BJ (cell line): ENCODE data around the gene DYNLT2B. TPM values are rescaled to one million over a fixed set of nuclear protein-coding genes. Genes with fewer than 3 reads are reported as not detected.

ENCODE experiments used
- CTCF ChIA-PET: fragments of 350-600 bp; formaldehyde crosslinking; extraction: SDS; loops from one replicate; lab custom pipeline; 2021; ENCODE audit warnings: antibody characterized with exemption, inconsistent platforms; lab: Yijun Ruan, JAX
- POLR2A ChIA-PET: fragments of 300-600 bp; sonication (Branson Sonifier 250); formaldehyde crosslinking; extraction: SDS; loops from one replicate; lab custom pipeline; 2021; ENCODE audit warnings: antibody characterized with exemption; lab: Charles Lee
- DNase-seq: peaks from one replicate; pipeline ENCODE4 v3.0.0-alpha.2; 2011; ENCODE audit warnings: low read depth
- H3K27me3 ChIP-seq: 2 replicates; pipeline ENCODE4 v1.6.0; 2011; ENCODE audit warnings: low read length; ENCODE audit not compliant: control insufficient read depth, insufficient read depth
- H3K36me3 ChIP-seq: 2 replicates; pipeline ENCODE4 v1.5.1; 2011; ENCODE audit warnings: low read length; ENCODE audit not compliant: control insufficient read depth, insufficient read depth
- H3K4me3 ChIP-seq: 2 replicates; pipeline ENCODE4 v1.5.1; 2011; ENCODE audit warnings: low read depth, mild to moderate bottlenecking, control low read depth, low read length
- polyA plus RNA-seq: library from polyadenylated mRNA; depleted of rRNA; stranded (reverse); fragments of >200 nt; gene quantifications from 2 replicates; pipeline ENCODE4 v1.2.3, GENCODE V29; 2011
- TF ChIP-seq, protein P1 (sequence below): IDR thresholded peaks from 2 replicates; pipeline ENCODE4 v1.5.1; 2011; ENCODE audit warnings: low read depth, mild to moderate bottlenecking, control low read depth, inconsistent platforms, low read length, moderate library complexity; ENCODE audit not compliant: insufficient read depth

The DYNLT2B gene
- polyA plus RNA-seq, 1 experiment: 7.6 TPM

DNA sequence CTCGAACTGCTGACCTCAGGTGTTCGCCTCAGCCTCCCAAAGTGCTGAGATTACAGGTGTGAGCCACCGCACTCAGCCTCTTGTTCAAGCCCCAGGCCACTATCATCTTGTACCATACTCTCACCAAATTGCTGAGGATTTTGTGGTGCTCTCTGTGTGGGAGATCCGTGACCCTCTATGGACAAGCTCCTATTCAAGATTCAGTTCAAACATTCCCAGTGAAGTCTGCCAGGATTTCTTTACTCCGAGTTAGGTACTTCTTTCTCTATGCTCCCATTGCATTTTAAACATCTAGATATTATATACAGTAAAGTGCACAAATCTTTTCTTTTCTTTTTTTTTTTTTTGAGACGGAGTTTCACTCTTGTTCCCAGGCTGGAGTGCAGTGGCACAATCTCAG, 21.0 kb upstream of the DYNLT2B start:
- H3K27me3 ChIP-seq: no peaks in the 10 kb centered on the region
- H3K36me3 ChIP-seq: no peaks in the 10 kb centered on the region
- H3K4me3 ChIP-seq: no peak overlapping the region
- ChIA-PET POLR2A (no interaction called here), CTCF (interaction anchor here (0.8 to 1.5 kb wide), 2 partner anchors 10 to 14 kb away, joined by 3 to 4 read pairs; no protein-coding TSS in a partner anchor)
- no peak for DNase-seq
- TF ChIP-seq, protein P1, sequence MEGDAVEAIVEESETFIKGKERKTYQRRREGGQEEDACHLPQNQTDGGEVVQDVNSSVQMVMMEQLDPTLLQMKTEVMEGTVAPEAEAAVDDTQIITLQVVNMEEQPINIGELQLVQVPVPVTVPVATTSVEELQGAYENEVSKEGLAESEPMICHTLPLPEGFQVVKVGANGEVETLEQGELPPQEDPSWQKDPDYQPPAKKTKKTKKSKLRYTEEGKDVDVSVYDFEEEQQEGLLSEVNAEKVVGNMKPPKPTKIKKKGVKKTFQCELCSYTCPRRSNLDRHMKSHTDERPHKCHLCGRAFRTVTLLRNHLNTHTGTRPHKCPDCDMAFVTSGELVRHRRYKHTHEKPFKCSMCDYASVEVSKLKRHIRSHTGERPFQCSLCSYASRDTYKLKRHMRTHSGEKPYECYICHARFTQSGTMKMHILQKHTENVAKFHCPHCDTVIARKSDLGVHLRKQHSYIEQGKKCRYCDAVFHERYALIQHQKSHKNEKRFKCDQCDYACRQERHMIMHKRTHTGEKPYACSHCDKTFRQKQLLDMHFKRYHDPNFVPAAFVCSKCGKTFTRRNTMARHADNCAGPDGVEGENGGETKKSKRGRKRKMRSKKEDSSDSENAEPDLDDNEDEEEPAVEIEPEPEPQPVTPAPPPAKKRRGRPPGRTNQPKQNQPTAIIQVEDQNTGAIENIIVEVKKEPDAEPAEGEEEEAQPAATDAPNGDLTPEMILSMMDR: no peak

DNA sequence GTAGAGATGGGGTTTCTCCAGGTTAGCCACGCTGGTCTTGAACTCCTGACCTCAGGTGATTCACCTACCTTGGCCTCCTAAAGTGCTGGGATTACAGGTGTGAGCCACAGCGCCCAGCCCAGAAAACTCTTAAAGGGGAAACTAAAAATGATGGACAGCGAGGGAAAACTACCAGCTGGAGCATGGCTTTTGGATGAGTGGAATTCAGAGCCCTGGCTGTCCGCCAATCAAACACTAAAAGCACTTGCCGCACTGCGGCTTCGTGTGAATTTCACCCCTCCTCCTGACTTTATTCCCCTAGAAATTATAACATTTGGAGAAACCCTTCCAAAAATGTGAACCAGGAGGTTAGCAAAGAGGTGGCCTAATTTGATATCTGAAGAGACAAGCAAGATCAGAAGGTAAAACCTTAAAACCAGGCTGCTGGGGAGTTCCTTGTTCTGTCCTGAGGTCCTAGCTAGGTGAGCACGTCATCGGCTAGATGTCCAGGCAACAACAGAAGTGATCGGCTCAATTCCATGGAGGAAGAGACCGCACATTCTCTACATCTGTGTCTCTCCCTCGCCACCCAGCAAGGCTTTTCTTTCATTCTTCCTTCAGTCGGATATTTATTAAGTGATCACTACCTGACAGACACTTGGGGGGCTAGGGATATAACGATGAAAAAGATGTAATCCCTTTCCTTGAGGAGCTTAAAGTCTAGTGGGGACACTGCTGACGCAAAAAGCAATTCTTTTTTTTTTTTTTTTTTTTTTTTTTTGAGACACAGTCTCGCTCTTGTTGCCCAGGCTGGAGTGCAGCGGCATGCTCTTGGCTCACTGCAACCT, 18.5 kb upstream of the DYNLT2B start:
- no peak for DNase-seq
- CTCF ChIA-PET: no interaction called here
- no peaks in the 10 kb centered on the region for H3K36me3 ChIP-seq
- TF ChIP-seq, protein P1: no peak
- POLR2A ChIA-PET: interaction anchor here (0.6 kb wide), 1 partner anchor 25 kb away, joined by 5 read pairs; no protein-coding TSS in a partner anchor
- H3K4me3 ChIP-seq: no peak overlapping the region
- H3K27me3 ChIP-seq: no peaks in the 10 kb centered on the region

DNA sequence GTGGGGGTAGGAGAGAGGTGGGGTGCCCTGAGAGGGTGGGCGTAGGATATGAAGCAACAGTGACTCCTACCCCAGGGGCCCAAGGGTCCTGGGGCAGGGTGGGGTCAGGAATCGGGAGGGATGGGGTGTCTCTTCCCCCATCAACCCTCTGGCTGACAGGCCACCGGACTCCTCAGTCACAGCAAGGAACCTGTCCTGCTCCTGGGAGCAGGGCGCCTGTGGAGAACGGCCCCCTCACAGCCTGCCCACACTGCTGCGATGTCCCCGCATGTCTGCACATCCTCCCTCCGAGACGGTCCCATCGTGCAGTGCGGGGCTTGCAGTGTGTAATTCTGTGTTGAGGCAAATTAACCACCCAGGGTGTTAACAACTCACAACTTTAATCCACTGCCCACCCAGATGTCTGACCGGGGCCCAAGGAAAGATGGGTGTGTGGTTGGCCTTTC, 17.5 kb upstream of the DYNLT2B start:
- ChIA-PET POLR2A (no interaction called here), CTCF (no interaction called here)
- Histone ChIP-seq H3K27me3 (no peaks in the 10 kb centered on the region), H3K36me3 (no peaks in the 10 kb centered on the region), H3K4me3 (no peak overlapping the region)
- TF ChIP-seq, protein P1: no peak
- no peak for DNase-seq

DNA sequence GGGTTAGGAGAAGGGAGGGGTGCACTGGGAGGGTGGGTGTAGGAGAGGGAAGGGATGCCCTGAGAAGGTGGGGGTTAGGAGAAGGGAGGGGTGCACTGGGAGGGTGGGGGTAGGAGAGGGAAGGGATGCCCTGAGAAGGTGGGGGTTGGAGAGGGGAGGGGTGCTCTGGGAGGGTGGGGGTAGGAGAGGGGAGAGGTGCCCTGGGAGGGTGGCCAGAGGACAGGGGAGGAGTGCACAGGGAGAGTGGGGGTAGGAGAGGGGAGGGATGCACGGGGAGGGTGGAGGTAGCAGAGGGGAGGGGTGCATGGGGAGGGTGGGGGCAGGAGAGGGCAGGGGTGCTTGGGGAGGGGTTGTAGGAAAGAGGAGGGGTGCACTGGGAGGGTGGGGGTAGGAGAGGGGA, 16.9 kb upstream of the DYNLT2B start:
- no peaks in the 10 kb centered on the region for H3K27me3 ChIP-seq
- H3K4me3 ChIP-seq: no peak overlapping the region
- no peaks in the 10 kb centered on the region for H3K36me3 ChIP-seq
- TF ChIP-seq, protein P1: no peak
- DNase-seq: no peak
- ChIA-PET POLR2A (no interaction called here), CTCF (no interaction called here)

DNA sequence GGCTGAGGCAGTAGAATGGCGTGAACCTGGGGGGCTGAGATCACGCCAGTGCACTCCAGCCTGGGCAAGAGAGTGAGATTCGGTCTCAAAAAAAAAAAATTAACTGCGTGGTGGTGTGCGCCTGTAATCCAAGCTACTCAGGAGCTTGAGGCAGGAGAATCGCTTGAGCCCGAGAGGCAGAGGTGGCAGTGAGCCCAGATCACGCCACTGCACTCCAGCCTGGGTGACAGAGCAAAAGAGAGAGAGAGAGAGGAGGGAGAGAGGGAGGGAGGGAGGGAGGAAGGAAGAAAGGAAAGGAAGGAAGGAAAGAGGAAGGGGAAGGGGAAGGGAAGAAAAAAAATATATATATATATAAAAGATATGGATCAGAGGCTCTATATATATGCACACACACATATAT, 14.1 kb upstream of the DYNLT2B start:
- TF ChIP-seq, protein P1: no peak
- H3K4me3 ChIP-seq: no peak overlapping the region
- ChIA-PET CTCF (no interaction called here), POLR2A (no interaction called here)
- no peak for DNase-seq
- H3K36me3 ChIP-seq: no peaks in the 10 kb centered on the region
- H3K27me3 ChIP-seq: no peaks in the 10 kb centered on the region
